CD4-positive, alpha-beta T cell (primary cell): ENCODE data around the gene STYXL1. TPM values are rescaled to one million over a fixed set of nuclear protein-coding genes. Genes with fewer than 3 reads are reported as not detected.
"Not testable (repeated sequence)": the region's sequence is repeated elsewhere in the genome, so short reads cannot be mapped to it uniquely, and the experiment has no call there.

Source experiments
- ATAC-seq: fragments of 200-7000 bp; cut with Tn5 transposase; one replicate; pipeline ENCODE4 v1.10.0; 2022; ENCODE audit warnings: mild to moderate bottlenecking; ENCODE audit not compliant: poor library complexity
- CTCF ChIA-PET: fragments of 350-600 bp; sonication (Branson Sonifier 250); formaldehyde crosslinking; loops from one replicate; lab custom pipeline; 2021; ENCODE audit warnings: antibody characterized with exemption, inconsistent platforms; lab: Charles Lee
- POLR2A ChIA-PET: fragments of 350-600 bp; sonication (Branson Sonifier 250); formaldehyde crosslinking; loops from one replicate; lab custom pipeline; 2021; ENCODE audit warnings: antibody characterized with exemption, inconsistent platforms; lab: Charles Lee
- DNase-seq, 14 experiments: peaks; one replicate each; pipeline ENCODE4 v3.0.0-alpha.2; 2013 to 2020; ENCODE audit warnings: mixed read lengths in 2 of 14
- H3K27ac ChIP-seq, 2 donors: one replicate each; pipeline versions ENCODE4 v1.5.1 to v1.7.0; 2013; ENCODE audit warnings: low read length in 2 of 2, low read depth in 1 of 2, mild to moderate bottlenecking in 1 of 2
- H3K27me3 ChIP-seq, 2 experiments: 1 replicate in 1 of 2; 2 replicates in 1 of 2; pipeline versions ENCODE4 v1.6.1 to v1.7.0; 2013; ENCODE audit warnings: low read length in 2 of 2, control low read depth in 1 of 2, mild to moderate bottlenecking in 1 of 2, moderate library complexity in 1 of 2; ENCODE audit not compliant: insufficient read depth in 2 of 2, control insufficient read depth in 1 of 2
- H3K36me3 ChIP-seq: one replicate; pipeline ENCODE4 v1.6.1; 2013; ENCODE audit warnings: low read length, control low read depth; ENCODE audit not compliant: insufficient read depth
- H3K4me1 ChIP-seq: one replicate; pipeline ENCODE4 v1.6.1; 2013; ENCODE audit warnings: low read length, control low read depth; ENCODE audit not compliant: insufficient read depth
- H3K4me3 ChIP-seq: one replicate; pipeline ENCODE4 v1.5.1; 2013; ENCODE audit warnings: mild to moderate bottlenecking, low read length, moderate library complexity
- H3K9me3 ChIP-seq, 2 experiments: 1 replicate in 1 of 2; 2 replicates in 1 of 2; pipeline versions ENCODE4 v1.6.1 to v1.7.0; 2013; ENCODE audit warnings: low read length in 2 of 2, mild to moderate bottlenecking in 2 of 2, control low read depth in 1 of 2, moderate library complexity in 1 of 2; ENCODE audit not compliant: control insufficient read depth in 1 of 2, insufficient read depth in 1 of 2
- H3K27ac Mint-ChIP-seq: one replicate; pipeline ENCODE4 v1.8.0; 2020; ENCODE audit warnings: mixed read lengths
- H3K27me3 Mint-ChIP-seq: one replicate; pipeline ENCODE4 v1.8.0; 2021; ENCODE audit warnings: mixed read lengths
- H3K36me3 Mint-ChIP-seq: one replicate; pipeline ENCODE4 v1.8.0; 2021; ENCODE audit warnings: low read depth, mixed read lengths
- H3K4me1 Mint-ChIP-seq: one replicate; pipeline ENCODE4 v1.8.0; 2021; ENCODE audit warnings: low read depth, mixed read lengths
- H3K4me3 Mint-ChIP-seq: one replicate; pipeline ENCODE4 v1.8.0; 2020; ENCODE audit warnings: mild to moderate bottlenecking, mixed read lengths
- H3K9me3 Mint-ChIP-seq: one replicate; pipeline ENCODE4 v1.8.0; 2020; ENCODE audit warnings: mixed read lengths
- CTCF ChIP-seq: fragments of 200-600 bp; IDR thresholded peaks from one replicate; pipeline ENCODE4 v1.8.0; 2022; ENCODE audit warnings: antibody characterized with exemption, mild to moderate bottlenecking
- intact Hi-C, 2 experiments: fragments of 100-400 bp; cut with DNase I in 1 of 2; cut with micrococcal nuclease in 1 of 2; formaldehyde crosslinking; loops; one replicate each; pipeline versions ENCODE4 v1.15.1 to v1.9.0; 2023 to 2025; cut with DNase I, micrococcal nuclease
- total RNA-seq, 174 experiments: library from RNA in 2 of 174; stranded (reverse) in 2 of 174; gene quantifications; one replicate each; pipeline ENCODE4 v1.2.3 and lab custom pipeline; 2021 to 2026

STYXL1 gene
- total RNA-seq, 2 experiments from 2014 or later, result 8.4 to 8.5 TPM

DNA sequence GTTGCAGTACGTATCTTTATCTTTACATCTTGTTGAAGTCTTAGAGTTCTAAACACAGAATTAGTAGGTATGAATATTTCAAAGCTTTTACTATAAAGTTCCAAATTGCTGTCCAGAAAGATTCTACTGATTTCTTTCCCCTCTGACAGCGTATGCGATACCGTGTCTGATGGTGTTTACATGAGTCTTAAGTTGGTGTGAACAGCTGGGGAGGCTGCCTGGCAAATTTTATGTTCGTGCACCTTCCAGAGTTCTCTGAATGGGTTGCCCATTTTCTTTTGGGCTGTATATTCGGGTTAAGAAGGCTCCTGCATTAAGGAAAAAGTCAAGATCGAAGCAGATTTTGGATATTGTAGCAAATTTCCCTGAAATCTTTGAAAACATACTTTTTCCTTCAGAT lies 8.4 kb upstream of the STYXL1 start:
- H3K27ac ChIP-seq, result no peak overlapping the region
- no peak for TF ChIP-seq CTCF
- no peak overlapping the region for H3K4me3 ChIP-seq
- peaks cover 14% of the 10 kb centered on the region for H3K4me1 Mint-ChIP-seq
- no peaks in the 10 kb centered on the region for H3K27me3 Mint-ChIP-seq
- H3K27me3 ChIP-seq, result no peaks in the 10 kb centered on the region
- H3K9me3 Mint-ChIP-seq, result no peaks in the 10 kb centered on the region
- H3K36me3 ChIP-seq, result peaks cover 80% of the 10 kb centered on the region
- no peak overlapping the region for H3K27ac Mint-ChIP-seq
- no peak for DNase-seq
- POLR2A ChIA-PET, result no interaction called here
- intact Hi-C loops, result no loop called here
- CTCF ChIA-PET, result no interaction called here
- peaks cover 10% of the 10 kb centered on the region for H3K4me1 ChIP-seq
- H3K36me3 Mint-ChIP-seq, result peaks cover 73% of the 10 kb centered on the region
- H3K9me3 ChIP-seq, result no peaks in the 10 kb centered on the region
- no peak overlapping the region for H3K4me3 Mint-ChIP-seq
- ATAC-seq, result no peak

GRCh38 chr7:76054123-76055120 lies 6.6 kb upstream of the STYXL1 start:
- Mint-ChIP-seq H3K36me3 (peaks cover 63% of the 10 kb centered on the region), H3K4me1 (peaks cover 25% of the 10 kb centered on the region), H3K9me3 (no peaks in the 10 kb centered on the region), H3K27me3 (no peaks in the 10 kb centered on the region), H3K27ac (no peak overlapping the region), H3K4me3 (no peak overlapping the region)
- H3K27me3 ChIP-seq, result no peaks in the 10 kb centered on the region
- ChIA-PET CTCF (no interaction called here), POLR2A (no interaction called here)
- ATAC-seq, result no peak
- H3K36me3 ChIP-seq, result peaks cover 62% of the 10 kb centered on the region
- intact Hi-C loops, result no loop called here
- no peak overlapping the region for H3K27ac ChIP-seq
- peaks cover 19% of the 10 kb centered on the region for H3K4me1 ChIP-seq
- H3K9me3 ChIP-seq, result no peaks in the 10 kb centered on the region
- no peak for TF ChIP-seq CTCF
- no peak overlapping the region for H3K4me3 ChIP-seq
- no peak for DNase-seq

- TF ChIP-seq CTCF, result no peak
- H3K27ac Mint-ChIP-seq, result no peak overlapping the region
- ATAC-seq (no peak), DNase-seq (no peak)
- POLR2A ChIA-PET, result no interaction called here
- CTCF ChIA-PET, result no interaction called here
- no peak overlapping the region for H3K4me3 ChIP-seq
- H3K4me1 ChIP-seq, result peaks cover 29% of the 10 kb centered on the region
- no peaks in the 10 kb centered on the region for H3K9me3 ChIP-seq
- H3K27ac ChIP-seq, result no peak overlapping the region
- intact Hi-C loops, result no loop called here
- H3K27me3 Mint-ChIP-seq, result no peaks in the 10 kb centered on the region
- peaks cover 56% of the 10 kb centered on the region for H3K36me3 Mint-ChIP-seq
- no peaks in the 10 kb centered on the region for H3K27me3 ChIP-seq
- H3K9me3 Mint-ChIP-seq, result no peaks in the 10 kb centered on the region
- H3K4me3 Mint-ChIP-seq, result no peak overlapping the region
- H3K4me1 Mint-ChIP-seq, result peaks cover 33% of the 10 kb centered on the region
- H3K36me3 ChIP-seq, result peaks cover 53% of the 10 kb centered on the region
These were observed 5.7 kb upstream of the STYXL1 start for GRCh38 chr7:76053461-76053860.

DNA sequence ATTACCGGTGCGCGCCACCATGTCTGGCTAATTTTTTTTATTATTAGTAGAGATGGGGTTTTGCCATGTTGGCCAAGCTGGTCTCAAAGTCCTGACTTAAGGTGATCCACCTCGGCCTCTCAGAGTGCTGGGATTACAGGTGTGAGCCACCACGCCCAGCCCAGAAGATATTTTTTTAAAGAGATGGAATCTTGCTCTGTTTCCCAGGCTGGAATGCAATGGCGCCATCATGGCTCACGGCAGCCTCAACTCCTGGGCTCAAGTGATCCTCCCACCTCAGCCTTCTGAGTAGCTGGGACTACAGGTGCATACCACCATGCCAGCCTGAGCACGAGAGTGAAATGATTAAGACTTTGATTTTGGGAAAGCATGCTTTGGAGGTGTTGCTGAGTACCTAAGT lies 4.9 kb upstream of the STYXL1 start:
- POLR2A ChIA-PET, intact Hi-C loops: not testable (repeated sequence)

More for the DNA sequence above, 4.9 kb upstream of the STYXL1 start:
- CTCF ChIA-PET, DNase-seq, H3K27me3 Mint-ChIP-seq, ATAC-seq, H3K4me3 ChIP-seq, H3K9me3 Mint-ChIP-seq, H3K27ac Mint-ChIP-seq, H3K9me3 ChIP-seq, H3K27me3 ChIP-seq, H3K27ac ChIP-seq, H3K4me3 Mint-ChIP-seq: not testable (repeated sequence)
- H3K36me3 Mint-ChIP-seq, result peaks cover 54% of the 10 kb centered on the region
- Histone ChIP-seq H3K36me3 (peaks cover 45% of the 10 kb centered on the region), H3K4me1 (peaks cover 32% of the 10 kb centered on the region)
- H3K4me1 Mint-ChIP-seq, result peaks cover 38% of the 10 kb centered on the region
